HG03064 (cell line): ENCODE measurements around the gene BMP2K.

Experiments used
- ATAC-seq: cut with Tn5 transposase; IDR thresholded peaks from one replicate; pipeline ENCODE4 v1.9.1; 2021; ENCODE audit warnings: low read depth; ENCODE audit not compliant: unreplicated experiment

BMP2K gene

GRCh38 chr4:78763763-78764387 lies 12.3 kb upstream of the BMP2K start:
- ATAC-seq: no peak

DNA sequence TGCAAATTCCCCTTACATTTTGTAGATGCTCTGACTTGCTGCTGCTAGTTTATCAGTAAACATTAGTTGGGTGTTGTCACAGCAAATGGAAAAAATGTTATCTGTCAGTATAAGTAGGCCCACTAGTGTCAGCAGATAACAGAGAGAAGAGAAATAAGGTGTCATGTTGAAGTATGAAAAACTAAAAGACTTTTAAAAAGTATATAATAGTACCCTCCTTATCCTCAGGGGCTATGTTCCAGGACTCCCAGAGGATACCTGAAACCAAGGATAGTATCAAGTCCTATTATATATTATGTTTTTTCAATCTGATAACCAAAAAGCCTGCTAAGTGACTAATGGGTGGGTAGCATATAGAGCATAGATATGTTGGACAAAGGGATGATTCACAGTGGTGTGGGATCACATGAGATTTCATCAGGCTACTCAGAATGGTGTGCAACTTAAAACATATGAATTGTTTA lies 11.6 kb upstream of the BMP2K start:
- ATAC-seq: no peak

GRCh38 chr4:78765432-78766006 lies 10.6 kb upstream of the BMP2K start:
- ATAC-seq: no peak

DNA sequence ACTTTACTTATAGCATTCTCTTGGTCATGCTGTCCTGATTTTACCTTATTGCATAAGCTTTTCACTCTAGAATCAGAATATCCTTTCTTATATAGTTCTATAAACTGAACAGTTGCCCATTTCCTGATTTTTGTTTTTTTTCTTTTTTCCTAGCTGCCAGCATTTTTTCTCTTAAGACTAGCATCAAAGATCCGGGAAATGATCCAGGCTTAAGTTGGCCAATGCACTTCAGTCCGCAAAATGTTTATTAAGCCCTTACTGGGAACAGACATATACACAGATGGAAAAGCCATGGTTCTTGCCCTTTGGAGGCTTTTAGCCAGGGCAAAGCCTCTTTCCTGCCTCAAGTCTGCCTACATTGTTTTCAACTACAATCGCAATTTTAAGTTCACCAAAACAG lies 10.1 kb upstream of the BMP2K start:
- ATAC-seq: no peak

DNA sequence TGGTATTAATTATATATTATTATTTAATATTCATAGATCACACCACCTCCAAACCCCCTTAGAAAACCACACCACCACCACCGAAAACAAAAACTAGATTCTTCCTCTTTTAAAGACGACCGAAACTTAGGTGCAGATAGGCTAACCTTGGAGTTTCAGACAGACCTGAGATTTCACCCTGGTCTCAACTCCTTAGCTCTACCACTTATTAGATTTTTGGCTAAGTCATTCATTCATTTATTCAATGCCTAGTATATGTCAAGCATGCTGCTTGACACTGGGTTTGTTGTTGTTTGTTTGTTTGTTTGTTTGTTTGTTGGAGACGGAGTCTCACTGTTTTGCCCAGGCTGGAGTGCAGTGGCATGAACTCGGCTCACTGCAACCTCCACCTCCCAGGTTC lies 9.5 kb upstream of the BMP2K start:
- peak; percentile 87 for ATAC-seq

DNA sequence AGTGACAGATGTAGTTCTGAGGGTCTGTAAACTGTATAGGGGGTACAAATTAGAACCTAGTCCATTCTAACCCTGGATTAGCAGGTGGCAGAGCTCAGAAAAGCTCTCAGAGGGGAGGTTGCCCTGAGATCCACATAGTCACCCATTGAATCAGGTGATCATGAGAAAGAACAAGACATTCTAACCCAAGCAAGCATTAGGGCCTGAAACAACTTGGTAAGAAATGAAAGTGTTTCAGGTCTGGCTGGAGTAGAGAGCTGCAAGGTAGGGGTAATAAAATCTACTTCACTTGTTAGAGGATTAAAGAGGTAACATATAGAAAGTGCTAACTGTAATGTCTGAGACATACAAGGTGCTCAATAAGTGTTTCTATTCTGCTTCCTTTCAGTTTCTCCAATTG lies 8.8 kb upstream of the BMP2K start:
- peak; percentile 69 for ATAC-seq

DNA sequence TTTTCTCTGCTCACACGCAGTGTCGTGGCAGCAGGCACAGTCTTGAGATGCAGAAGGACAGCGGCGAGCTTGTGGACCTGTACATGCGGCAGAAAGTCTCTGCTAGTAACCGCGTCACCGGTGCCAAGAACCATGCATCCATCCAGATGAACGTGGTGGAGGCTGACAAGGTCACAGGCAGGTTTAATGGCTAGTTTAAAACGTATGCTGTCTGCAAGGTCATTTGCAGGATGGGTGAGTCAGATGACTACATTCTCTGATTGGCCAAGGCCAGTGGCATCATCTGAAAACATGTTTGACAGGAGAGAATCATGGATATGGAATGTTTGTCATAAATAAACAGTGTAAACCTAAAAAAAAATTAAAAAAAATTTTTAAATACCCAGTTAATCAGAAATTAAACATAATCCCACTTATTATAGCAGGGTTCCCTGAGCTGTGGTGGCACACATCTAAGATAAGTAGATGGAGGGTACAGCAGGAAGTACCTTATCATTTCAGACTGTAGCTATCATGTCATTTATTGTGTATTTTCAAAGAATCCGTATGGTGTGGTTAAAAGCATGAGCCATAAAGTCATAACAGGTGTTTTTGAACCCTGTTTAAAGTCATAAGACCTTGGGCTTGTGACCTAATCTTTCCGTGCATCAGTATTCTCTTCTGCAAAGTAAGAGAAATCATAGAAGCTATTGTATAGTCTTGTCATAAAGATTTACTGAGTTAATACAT lies 7.5 kb upstream of the BMP2K start:
- no peak for ATAC-seq

DNA sequence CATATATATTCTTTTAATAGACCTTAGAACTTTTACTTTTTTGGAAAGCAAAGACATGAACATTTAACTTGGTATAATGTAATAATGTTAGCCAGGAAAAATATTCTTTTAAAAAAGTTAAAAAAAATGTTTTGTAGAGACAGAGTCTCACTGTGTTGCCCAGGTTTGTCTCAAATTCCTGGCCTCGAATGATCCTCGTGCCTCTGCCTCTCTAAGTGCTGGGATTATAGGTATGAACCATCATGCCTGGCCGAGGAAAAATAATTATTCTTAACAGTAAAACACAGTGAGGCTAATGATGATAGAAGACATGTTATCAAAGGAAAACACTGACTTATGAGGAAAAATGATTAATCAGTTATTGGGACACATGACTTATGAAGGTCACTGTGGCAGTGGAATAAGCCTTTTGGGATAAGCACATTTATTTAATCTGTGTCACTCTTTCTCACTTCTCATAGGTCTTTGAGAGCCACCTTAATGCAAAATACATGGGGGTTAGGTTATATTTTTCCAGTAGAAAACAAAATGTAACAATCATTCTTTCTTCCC lies 6.0 kb upstream of the BMP2K start:
- no peak for ATAC-seq

GRCh38 chr4:78772526-78773091 lies 3.5 kb upstream of the BMP2K start:
- ATAC-seq: no peak

DNA sequence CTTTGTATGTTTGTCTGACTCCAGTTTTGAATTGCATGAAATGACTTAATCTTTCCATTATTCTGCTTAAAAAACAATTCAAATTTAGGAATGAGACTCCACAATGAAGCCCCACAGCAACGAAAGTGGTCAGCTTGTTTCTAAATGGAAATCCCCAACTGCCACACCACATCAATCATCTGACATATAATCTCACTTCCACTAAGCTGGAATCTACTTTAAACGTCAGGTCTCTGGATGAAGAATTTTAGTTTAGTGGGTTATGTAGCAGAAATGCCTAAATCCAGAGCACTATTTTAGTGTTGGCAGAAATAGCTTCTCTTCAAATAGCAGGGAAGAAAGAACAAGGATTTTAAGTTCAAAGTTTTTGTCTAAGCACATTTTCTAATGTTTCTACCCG lies 1.7 kb upstream of the BMP2K start:
- ATAC-seq: no peak

GRCh38 chr4:78775303-78776078 lies 659 bp upstream of the BMP2K start:
- peak; percentile 54 for ATAC-seq

- ATAC-seq: peak; percentile 29
Observed at GRCh38 chr4:78776729-78777575, 802 bp downstream of the BMP2K start.

- no peak for ATAC-seq
Observed at GRCh38 chr4:78777576-78777940, 1.4 kb downstream of the BMP2K start.

DNA sequence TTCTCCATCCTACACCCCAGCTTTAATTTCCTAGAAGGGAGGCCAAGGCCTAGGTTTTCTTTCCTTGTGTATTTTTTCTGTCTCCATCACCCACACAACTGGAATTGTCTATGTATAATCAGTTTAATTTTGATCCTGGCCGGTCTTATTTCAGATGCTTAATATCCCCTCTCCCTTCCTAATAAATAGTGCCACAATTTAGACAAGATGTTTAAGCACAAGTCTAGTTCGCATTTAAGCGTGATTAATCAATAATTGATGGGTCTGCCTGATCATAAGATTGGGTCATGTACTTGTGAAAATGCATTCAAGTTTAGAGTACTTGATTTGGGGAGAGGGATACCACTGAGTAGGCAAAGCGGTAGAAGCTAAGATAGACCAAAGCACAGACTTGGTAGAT lies 2.4 kb downstream of the BMP2K start:
- no peak for ATAC-seq

DNA sequence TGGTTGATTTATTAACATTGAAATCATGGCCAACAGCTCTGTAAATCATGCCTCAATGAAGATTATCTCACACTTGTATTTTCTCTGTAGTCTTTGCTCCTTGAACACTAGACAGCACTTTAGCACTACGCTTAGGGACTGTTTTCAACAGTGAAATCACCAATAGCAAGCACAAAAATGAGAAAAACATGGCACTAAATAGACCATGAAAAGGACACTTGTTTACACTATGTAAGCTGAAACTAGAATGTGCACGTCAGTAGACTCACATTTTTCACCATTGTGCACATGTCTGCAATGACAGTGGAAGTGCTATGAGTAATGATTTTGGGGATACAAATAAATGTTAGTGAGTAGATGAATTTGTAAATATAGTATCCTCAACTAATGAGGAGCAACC lies 3.1 kb downstream of the BMP2K start:
- ATAC-seq: no peak

DNA sequence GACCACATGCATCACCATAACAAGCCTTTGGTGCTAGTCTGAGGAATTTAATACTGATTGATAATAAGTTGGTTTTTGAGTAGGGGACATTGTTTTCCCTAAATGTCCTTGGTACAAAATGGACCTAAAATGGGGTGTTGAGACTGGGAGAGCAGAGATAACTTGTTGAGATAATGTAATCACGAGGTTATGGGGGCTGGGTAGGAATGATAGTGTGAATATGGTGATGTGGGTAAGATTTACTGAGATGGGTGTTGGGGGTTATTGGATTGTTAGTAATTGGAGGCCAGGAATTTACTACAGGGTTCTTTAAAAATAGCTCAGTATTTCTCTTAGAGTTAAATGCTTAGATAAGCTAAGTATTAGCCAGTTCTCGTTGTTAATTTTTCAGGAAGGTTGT lies 3.9 kb downstream of the BMP2K start:
- ATAC-seq: no peak

DNA sequence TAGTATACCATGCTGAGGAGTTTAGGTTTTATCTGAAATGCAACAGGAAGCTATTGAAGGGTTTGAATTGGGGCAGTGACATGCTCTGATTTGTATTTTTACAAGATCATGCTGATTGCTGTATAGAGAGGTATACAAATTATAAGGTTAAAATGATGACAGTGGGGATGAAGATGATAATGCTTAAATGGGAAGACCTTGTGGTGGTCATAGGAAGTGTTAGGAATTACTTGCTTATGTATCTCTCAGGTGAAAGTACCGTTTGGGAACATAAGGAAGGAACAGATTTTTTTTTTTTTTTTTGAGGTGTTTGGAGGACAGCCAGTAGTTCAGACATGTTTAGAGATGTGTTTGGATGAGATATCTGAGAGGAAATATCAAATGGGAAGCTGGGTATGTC lies 5.0 kb downstream of the BMP2K start:
- no peak for ATAC-seq

GRCh38 chr4:78781924-78782323 lies 5.8 kb downstream of the BMP2K start:
- no peak for ATAC-seq

GRCh38 chr4:78784236-78784865 lies 8.2 kb downstream of the BMP2K start:
- no peak for ATAC-seq
